SH-SY5Y (cell line): ENCODE data around the gene MBD6.

Source experiments
- GATA2 ChIP-seq: IDR thresholded peaks from 2 replicates; pipeline ENCODE4 v1.6.1; 2011; ENCODE audit warnings: mild to moderate bottlenecking, low read depth, low read length
- GATA3 ChIP-seq: IDR thresholded peaks from 2 replicates; pipeline ENCODE4 v1.6.1; 2011; ENCODE audit warnings: low read depth, mild to moderate bottlenecking, low read length, moderate library complexity

- TF ChIP-seq GATA2 = no peak
- TF ChIP-seq GATA3 = no peak
These were observed 5.9 kb upstream of the MBD6 start for GRCh38 chr12:57516617-57517153.
